ENCODE results near the gene MTSS2. TPM values are rescaled to one million over a fixed set of nuclear protein-coding genes. Genes with fewer than 3 reads are reported as not detected.

Gene MTSS2
- total RNA-seq, 2 experiments from 2014 or later = 2.0 TPM

DNA sequence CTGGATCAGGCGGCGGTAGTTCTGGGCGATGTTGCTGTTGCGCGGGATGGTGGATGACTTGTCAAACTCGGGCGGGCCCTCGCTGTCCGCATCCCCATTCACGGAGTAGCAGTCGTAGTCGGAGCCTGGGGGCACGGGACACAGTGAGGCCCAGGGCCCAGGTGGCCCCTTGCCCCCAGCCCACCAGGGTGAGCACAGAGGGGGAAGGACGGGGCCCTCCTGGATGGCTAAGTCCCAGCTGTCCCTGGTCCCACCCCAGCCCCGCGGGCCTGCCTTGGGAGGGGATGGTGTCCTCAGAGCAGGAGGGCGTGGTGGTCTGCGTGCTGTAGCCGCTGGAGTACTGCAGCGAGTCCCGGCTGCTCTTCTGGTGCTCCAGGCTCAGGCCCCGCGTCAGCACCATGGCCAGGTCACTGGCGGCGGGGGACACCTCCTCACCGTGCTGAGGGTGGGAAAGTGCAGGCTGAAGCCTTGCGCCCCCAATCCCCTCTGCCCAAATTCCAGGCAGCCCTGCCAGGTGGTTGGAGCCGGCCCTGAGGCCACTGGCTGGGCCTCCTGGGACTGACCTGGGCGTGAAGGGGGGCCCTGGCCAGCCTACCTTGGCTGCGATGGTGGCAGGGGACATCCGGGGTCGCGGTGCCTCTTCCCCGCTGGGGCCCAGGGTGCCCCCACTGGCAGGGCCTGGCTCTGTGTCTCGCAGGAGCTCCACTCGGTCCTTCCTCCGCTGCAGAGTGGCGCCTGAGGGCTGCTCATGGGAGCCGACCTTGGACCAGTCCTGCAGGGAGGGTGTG lies 21.3 kb downstream of the MTSS2 start:
- peaks cover 4% of the 10 kb centered on the region for H3K9me3 Mint-ChIP-seq
- H3K4me3 Mint-ChIP-seq = no peak overlapping the region
- CTCF ChIA-PET = no interaction called here
- H3K36me3 Mint-ChIP-seq (ENCODE audit: low read depth) = peaks cover 6% of the 10 kb centered on the region
- H3K4me1 Mint-ChIP-seq (ENCODE audit: low read depth) = no peaks in the 10 kb centered on the region
- no peaks in the 10 kb centered on the region for H3K27me3 Mint-ChIP-seq (ENCODE audit: low read depth)
- no peak for DNase-seq
- intact Hi-C loops (cut with micrococcal nuclease) = no loop called here
- H3K27ac Mint-ChIP-seq = no peak overlapping the region

GRCh38 chr16:70663524-70664324 lies 22.1 kb downstream of the MTSS2 start:
- peaks cover 3% of the 10 kb centered on the region for H3K36me3 Mint-ChIP-seq (ENCODE audit: low read depth)
- intact Hi-C loops (cut with micrococcal nuclease) = no loop called here
- CTCF ChIA-PET = no interaction called here
- DNase-seq = no peak
- H3K4me3 Mint-ChIP-seq = no peak overlapping the region
- H3K27me3 Mint-ChIP-seq (ENCODE audit: low read depth) = no peaks in the 10 kb centered on the region
- no peaks in the 10 kb centered on the region for H3K4me1 Mint-ChIP-seq (ENCODE audit: low read depth)
- no peak overlapping the region for H3K27ac Mint-ChIP-seq
- peaks cover under 1% of the 10 kb centered on the region for H3K9me3 Mint-ChIP-seq

GRCh38 chr16:70662991-70663523 lies 22.8 kb downstream of the MTSS2 start:
- H3K4me1 Mint-ChIP-seq (ENCODE audit: low read depth) = no peaks in the 10 kb centered on the region
- H3K27ac Mint-ChIP-seq = no peak overlapping the region
- H3K9me3 Mint-ChIP-seq = no peaks in the 10 kb centered on the region
- CTCF ChIA-PET = interaction anchor here (1.3 kb wide), 1 partner anchor 9 kb away, joined by 4 read pairs; no protein-coding TSS in a partner anchor
- intact Hi-C loops (cut with micrococcal nuclease) = no loop called here
- no peaks in the 10 kb centered on the region for H3K27me3 Mint-ChIP-seq (ENCODE audit: low read depth)
- peaks cover 3% of the 10 kb centered on the region for H3K36me3 Mint-ChIP-seq (ENCODE audit: low read depth)
- no peak overlapping the region for H3K4me3 Mint-ChIP-seq
- DNase-seq = no peak

DNA sequence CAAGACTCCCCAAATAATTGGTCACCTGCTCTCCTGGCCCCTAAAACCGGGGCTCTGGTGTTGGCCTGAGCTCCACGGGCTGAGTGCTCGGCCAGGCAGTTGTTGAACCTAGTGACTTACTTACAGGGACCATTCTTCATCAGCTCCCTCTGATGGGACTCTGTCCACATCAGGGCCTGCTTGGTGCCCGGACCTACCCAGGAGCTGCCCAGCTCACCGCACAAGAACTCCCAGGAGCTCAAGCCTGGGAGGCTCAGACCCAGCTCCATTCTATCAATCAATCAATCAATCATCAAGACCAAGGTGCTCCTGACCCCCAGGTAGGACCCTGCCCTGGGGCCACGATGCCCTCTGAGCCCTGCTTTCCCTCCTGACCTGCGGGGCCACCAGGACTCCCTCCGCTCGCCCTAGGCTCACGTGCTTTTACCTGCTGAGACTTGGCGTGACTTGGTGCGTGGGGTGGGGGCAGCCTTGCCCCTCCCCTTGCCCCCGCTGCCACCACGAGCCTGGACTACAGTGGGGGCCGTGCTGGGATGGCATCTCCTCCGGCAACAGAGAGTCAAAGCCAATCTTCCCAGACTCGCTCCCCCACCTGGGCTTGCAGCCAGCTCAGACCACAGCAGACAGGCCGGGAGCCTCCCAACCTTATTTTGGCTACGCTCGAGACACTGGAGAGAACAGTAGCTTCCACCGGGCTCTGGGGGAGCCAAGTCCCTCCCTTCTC lies 23.8 kb downstream of the MTSS2 start:
- no peaks in the 10 kb centered on the region for H3K4me1 Mint-ChIP-seq (ENCODE audit: low read depth)
- peaks cover 3% of the 10 kb centered on the region for H3K36me3 Mint-ChIP-seq (ENCODE audit: low read depth)
- DNase-seq = no peak
- intact Hi-C loops (cut with micrococcal nuclease) = no loop called here
- no peak overlapping the region for H3K4me3 Mint-ChIP-seq
- no peak overlapping the region for H3K27ac Mint-ChIP-seq
- CTCF ChIA-PET = interaction anchor here (1.3 kb wide), 1 partner anchor 8 kb away, joined by 4 read pairs; no protein-coding TSS in a partner anchor
- H3K27me3 Mint-ChIP-seq (ENCODE audit: low read depth) = no peaks in the 10 kb centered on the region
- H3K9me3 Mint-ChIP-seq = no peaks in the 10 kb centered on the region

DNA sequence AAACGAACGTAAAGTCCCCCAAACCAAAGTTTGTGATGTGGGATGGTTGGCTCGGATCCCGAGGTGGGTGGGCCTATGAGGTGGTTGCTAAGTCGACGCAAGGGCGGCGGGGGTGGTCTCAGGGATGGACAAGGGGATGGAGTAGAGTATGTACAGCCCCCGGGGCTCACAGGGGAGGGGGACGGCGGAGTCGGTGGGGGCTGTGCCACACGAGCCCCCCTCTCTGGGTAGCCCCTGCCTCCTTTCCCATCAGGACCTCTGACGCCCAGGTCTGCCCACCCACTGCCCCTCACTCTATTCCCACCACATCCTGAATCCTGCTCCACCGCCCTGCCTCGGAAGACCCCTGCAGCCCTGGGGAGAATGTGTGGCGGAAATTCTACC lies 24.3 kb downstream of the MTSS2 start:
- CTCF ChIA-PET = no interaction called here
- Mint-ChIP-seq H3K27ac (no peak overlapping the region), H3K36me3 (ENCODE audit: low read depth) (peaks cover 2% of the 10 kb centered on the region), H3K27me3 (ENCODE audit: low read depth) (no peaks in the 10 kb centered on the region), H3K4me3 (no peak overlapping the region), H3K9me3 (no peaks in the 10 kb centered on the region), H3K4me1 (ENCODE audit: low read depth) (no peaks in the 10 kb centered on the region)
- no peak for DNase-seq
- intact Hi-C loops (cut with micrococcal nuclease) = no loop called here

DNA sequence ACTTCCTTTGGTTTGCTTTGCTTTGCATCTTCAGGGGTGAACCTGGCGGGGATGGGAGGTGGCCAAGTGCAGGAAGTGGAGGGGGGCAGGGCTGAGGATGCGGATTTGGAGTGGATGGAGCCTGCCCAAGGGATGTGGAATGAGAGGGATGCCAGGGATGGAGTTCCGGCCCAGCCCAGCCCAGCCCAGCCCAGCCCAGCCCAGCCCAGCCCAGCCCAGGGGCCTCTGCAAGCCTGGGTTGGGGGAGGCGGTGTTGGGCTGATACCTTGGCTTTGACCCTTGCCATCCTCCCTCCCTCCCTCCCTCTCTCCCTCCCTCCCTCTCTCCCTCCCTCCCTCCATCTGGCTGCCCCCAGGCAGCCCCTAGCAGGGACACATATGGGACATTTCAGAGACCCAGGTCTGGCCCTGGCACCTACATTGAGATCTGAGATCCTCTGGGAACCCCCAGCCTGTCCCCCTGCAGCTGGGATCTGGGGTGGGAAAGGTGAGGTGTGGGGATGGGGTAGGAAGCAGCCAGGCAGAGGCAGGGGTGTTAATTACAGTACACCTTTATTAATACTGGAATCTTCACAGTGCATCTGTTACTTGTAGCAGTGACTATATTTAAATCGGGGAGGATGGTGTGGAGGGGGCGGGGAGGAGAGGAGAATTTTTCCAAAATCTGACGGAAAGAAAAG lies 25.0 kb downstream of the MTSS2 start:
- CTCF ChIA-PET = no interaction called here
- intact Hi-C loops (cut with micrococcal nuclease) = no loop called here
- Mint-ChIP-seq H3K4me1 (ENCODE audit: low read depth) (no peaks in the 10 kb centered on the region), H3K27me3 (ENCODE audit: low read depth) (no peaks in the 10 kb centered on the region), H3K9me3 (no peaks in the 10 kb centered on the region), H3K36me3 (ENCODE audit: low read depth) (no peaks in the 10 kb centered on the region), H3K27ac (no peak overlapping the region), H3K4me3 (no peak overlapping the region)
- no peak for DNase-seq

DNA sequence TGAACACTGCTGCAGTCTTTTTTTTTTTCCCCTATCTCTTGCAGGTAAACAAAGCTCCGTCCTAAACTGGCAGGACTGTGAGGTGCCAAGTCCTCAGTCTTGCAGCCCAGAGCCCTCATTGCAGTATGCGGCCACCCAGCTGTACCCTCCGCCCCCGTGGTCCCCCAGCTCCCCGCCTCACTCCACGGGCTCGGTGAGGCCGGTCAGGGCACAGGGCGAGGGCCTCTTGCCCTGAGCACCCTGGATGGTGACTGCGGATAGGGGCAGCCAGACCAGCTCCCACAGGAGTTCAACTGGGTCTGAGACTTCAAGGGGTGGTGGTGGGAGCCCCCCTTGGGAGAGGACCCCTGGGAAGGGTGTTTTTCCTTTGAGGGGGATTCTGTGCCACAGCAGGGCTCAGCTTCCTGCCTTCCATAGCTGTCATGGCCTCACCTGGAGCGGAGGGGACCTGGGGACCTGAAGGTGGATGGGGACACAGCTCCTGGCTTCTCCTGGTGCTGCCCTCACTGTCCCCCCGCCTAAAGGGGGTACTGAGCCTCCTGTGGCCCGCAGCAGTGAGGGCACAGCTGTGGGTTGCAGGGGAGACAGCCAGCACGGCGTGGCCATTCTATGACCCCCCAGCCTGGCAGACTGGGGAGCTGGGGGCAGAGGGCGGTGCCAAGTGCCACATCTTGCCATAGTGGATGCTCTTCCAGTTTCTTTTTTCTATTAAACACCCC lies 25.7 kb downstream of the MTSS2 start:
- Mint-ChIP-seq H3K9me3 (no peaks in the 10 kb centered on the region), H3K36me3 (ENCODE audit: low read depth) (no peaks in the 10 kb centered on the region), H3K4me3 (no peak overlapping the region), H3K27me3 (ENCODE audit: low read depth) (no peaks in the 10 kb centered on the region), H3K27ac (no peak overlapping the region), H3K4me1 (ENCODE audit: low read depth) (no peaks in the 10 kb centered on the region)
- intact Hi-C loops (cut with micrococcal nuclease) = loop anchor here (10.0 kb wide), 1 partner anchor 495 kb away; no protein-coding TSS in a partner anchor
- CTCF ChIA-PET = interaction anchor here (0.8 kb wide), 1 partner anchor 11 kb away, joined by 3 read pairs; no protein-coding TSS in a partner anchor
- DNase-seq = no peak

- Mint-ChIP-seq H3K27me3 (ENCODE audit: low read depth) (no peaks in the 10 kb centered on the region), H3K4me1 (ENCODE audit: low read depth) (no peaks in the 10 kb centered on the region), H3K36me3 (ENCODE audit: low read depth) (no peaks in the 10 kb centered on the region), H3K27ac (no peak overlapping the region), H3K9me3 (no peaks in the 10 kb centered on the region), H3K4me3 (no peak overlapping the region)
- CTCF ChIA-PET = interaction anchor here (0.8 kb wide), 1 partner anchor 11 kb away, joined by 3 read pairs; no protein-coding TSS in a partner anchor
- intact Hi-C loops (cut with micrococcal nuclease) = loop anchor here (10.0 kb wide), 1 partner anchor 495 kb away; no protein-coding TSS in a partner anchor
- no peak for DNase-seq
These were observed 26.3 kb downstream of the MTSS2 start for GRCh38 chr16:70659546-70659945.

DNA sequence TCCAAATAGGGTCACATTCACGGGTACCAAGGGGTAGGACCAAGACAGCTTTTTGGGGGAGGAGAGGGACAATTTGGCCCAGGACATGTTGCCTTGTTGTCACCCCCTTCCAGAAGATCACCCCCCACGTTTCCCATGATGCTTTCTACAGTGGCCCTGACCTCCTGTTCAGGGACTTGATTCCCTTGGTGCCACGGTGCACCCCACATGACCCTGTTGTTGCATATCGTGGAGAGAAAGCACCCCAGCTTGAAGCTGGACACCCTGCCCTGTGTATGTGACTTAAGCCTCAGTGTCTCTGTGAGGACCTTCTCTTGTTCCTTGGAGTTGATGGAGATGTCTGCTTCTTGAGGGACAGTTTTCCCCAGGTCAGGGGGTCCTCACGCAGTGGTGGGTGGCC lies 26.9 kb downstream of the MTSS2 start:
- CTCF ChIA-PET = no interaction called here
- intact Hi-C loops (cut with micrococcal nuclease) = loop anchor here (10.0 kb wide), 1 partner anchor 494 kb away; no protein-coding TSS in a partner anchor

GRCh38 chr16:70657956-70658355 lies 27.9 kb downstream of the MTSS2 start:
- Mint-ChIP-seq H3K36me3 (ENCODE audit: low read depth) (no peaks in the 10 kb centered on the region), H3K4me1 (ENCODE audit: low read depth) (peaks cover 5% of the 10 kb centered on the region), H3K9me3 (no peaks in the 10 kb centered on the region), H3K4me3 (no peak overlapping the region), H3K27me3 (ENCODE audit: low read depth) (no peaks in the 10 kb centered on the region), H3K27ac (no peak overlapping the region)
- CTCF ChIA-PET = no interaction called here
- no peak for DNase-seq
- intact Hi-C loops (cut with micrococcal nuclease) = loop anchor here (10.0 kb wide), 1 partner anchor 493 kb away; no protein-coding TSS in a partner anchor

More for the DNA sequence above, 26.9 kb downstream of the MTSS2 start:
- Mint-ChIP-seq H3K9me3 (no peaks in the 10 kb centered on the region), H3K4me1 (ENCODE audit: low read depth) (peaks cover 1% of the 10 kb centered on the region), H3K27ac (no peak overlapping the region), H3K4me3 (no peak overlapping the region), H3K36me3 (ENCODE audit: low read depth) (no peaks in the 10 kb centered on the region), H3K27me3 (ENCODE audit: low read depth) (no peaks in the 10 kb centered on the region)
- DNase-seq = no peak

DNA sequence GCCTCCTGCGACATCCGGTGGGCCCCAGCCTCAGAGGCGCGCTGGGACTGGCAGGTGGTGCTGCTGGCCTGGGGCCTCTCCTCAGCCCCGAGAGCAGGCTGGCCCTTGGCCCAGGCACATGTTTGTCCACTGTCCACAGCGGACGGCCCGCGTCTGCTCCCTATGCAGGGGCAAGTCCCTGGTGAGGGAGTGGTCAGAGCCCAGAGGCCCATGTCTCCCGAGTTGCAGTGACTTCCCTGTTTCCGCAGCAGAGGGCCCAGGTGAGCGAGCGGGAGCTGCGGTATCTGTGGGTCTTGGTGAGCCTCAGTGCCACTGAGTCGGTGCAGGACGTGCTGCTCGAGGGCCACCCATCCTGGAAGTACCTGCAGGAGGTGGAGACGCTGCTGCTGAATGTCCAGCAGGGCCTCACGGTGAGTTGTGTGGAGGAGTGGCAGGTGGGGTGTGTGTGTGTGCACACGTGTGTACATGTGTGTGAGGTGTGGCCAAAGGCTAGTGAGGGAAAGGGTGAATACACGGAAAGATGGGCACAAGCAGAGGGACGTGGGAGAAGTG lies 29.1 kb downstream of the MTSS2 start:
- no peak overlapping the region for H3K27ac Mint-ChIP-seq
- H3K9me3 Mint-ChIP-seq = no peaks in the 10 kb centered on the region
- no peaks in the 10 kb centered on the region for H3K36me3 Mint-ChIP-seq (ENCODE audit: low read depth)
- no peak overlapping the region for H3K4me3 Mint-ChIP-seq
- H3K27me3 Mint-ChIP-seq (ENCODE audit: low read depth) = no peaks in the 10 kb centered on the region
- CTCF ChIA-PET = no interaction called here
- intact Hi-C loops (cut with micrococcal nuclease) = loop anchor here (10.0 kb wide), 1 partner anchor 492 kb away; no protein-coding TSS in a partner anchor
- H3K4me1 Mint-ChIP-seq (ENCODE audit: low read depth) = peaks cover 5% of the 10 kb centered on the region
- DNase-seq = no peak

Data from activated naive CD4-positive, alpha-beta T cell treated with anti-CD3 and anti-CD28 coated beads for 36 hours (primary cell).